Measurements from ENCODE around the gene KLHDC4.
"Not testable (repeated sequence)": the region's sequence is repeated elsewhere in the genome, so short reads cannot be mapped to it uniquely, and the experiment has no call there.

Gene KLHDC4

DNA sequence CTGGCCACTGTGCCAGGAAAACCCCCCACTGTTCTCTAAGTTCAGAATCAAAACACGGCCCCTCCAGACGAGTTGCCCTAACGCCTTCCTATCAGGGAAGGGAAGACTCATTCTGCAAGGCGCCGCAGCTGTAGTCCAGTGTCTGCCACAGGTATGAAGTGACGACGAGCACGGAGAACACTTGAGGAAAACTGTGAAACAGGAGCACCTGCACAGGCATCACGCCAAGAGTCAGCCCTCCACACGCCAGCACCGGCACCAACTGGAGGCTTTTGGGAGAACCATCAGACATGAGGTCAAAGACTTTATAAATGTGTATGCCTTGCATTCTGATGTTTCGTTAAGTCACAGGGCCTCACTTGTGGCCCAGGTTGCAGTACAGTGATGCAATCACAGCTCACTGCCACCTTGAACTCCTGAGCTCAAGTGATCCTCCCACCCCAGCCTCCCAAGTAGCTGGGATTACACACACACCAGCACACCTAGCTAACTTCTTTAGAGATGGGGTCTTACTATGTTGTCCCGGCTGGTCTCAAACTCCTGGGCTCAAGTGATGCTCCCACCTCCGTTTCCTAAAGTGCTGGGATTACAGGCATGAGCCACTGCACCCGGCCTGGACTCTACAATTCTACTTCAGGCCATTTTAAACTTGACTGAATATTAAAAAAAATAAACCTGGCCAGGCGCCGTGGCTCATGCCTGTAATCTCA lies 22.9 kb downstream of the KLHDC4 start:
- DNase-seq (ENCODE audit: low read depth), result no peak

DNA sequence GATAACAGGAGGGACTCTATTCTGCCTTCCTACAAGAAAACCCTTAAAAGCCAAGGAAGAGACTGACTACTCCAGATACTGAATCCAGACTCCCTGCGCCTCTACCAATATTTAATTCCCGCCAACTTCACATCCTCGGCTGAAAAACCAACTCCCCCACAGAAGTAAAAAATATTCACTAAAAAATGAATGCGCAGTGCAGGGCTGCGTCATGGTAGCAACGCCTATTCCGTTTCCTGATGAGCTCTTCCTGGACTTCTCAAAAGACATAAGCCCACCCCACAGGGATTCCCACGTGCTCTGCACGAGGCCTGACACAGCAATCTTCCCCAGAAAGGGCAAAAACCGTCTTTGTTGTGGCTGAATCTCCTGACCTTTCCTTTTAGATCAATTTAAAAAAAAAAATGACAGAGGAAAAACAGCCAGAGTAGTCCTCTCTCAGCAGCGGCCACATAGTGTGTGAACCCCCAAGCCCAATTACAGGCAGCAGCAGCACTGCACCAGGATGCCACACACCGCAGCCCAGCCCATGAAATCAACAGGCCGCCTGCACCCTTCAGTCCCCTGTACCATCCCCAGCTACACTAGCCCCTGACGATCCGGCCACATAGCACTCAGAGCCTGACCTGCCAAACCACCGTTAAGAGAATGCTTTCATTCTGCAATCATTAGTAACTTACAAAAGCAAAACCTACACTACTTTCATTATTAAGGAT lies 23.9 kb downstream of the KLHDC4 start:
- DNase-seq (ENCODE audit: low read depth), result no peak

GRCh38 chr16:87740909-87741424 lies 24.8 kb downstream of the KLHDC4 start:
- DNase-seq (ENCODE audit: low read depth), result no peak

GRCh38 chr16:87740441-87740840 lies 25.3 kb downstream of the KLHDC4 start:
- DNase-seq (ENCODE audit: low read depth), result no peak

DNA sequence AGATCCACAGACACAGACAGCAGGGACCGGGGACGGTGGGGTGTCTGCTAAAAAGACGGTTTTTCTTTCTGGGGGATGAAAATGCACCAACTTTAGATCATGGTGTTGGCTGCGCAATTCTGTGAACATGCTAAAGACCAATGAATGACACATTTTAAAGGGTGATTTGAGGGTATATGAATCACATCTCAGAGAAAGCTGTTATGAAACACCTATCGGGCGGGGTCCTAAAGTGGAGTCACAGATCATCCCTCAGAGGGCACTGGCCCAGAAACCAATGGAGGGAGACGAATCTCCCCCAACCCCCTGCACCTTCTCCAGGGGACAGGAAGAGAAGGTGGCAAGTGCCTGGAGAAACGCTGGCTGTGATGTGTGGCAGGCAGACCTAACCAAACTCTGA lies 26.0 kb downstream of the KLHDC4 start:
- DNase-seq (ENCODE audit: low read depth), result no peak

DNA sequence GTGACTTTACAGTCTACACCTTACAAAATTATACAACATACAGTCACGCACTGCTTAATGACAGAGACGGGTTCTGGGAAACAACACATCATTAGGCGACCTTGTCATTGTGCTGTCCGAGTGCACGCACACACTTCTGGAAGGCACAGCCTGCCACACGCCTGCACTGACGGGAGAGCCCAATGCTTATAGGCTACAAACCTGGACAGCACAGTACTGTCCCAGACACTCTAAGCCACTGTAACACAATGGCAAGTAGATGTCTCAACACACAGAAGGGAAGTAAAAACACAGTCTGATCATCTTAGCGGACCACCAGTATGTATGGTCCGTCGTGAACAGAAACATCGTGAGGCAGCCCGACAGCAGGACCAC lies 29.8 kb downstream of the KLHDC4 start:
- no peak for DNase-seq (ENCODE audit: low read depth)

- no peak for DNase-seq (ENCODE audit: low read depth)
These were observed 30.3 kb downstream of the KLHDC4 start for GRCh38 chr16:87735270-87736007.

- DNase-seq (ENCODE audit: low read depth), result no peak
These were observed 31.1 kb downstream of the KLHDC4 start for GRCh38 chr16:87734644-87735043.

GRCh38 chr16:87733190-87733589 lies 32.6 kb downstream of the KLHDC4 start:
- no peak for DNase-seq (ENCODE audit: low read depth)

DNA sequence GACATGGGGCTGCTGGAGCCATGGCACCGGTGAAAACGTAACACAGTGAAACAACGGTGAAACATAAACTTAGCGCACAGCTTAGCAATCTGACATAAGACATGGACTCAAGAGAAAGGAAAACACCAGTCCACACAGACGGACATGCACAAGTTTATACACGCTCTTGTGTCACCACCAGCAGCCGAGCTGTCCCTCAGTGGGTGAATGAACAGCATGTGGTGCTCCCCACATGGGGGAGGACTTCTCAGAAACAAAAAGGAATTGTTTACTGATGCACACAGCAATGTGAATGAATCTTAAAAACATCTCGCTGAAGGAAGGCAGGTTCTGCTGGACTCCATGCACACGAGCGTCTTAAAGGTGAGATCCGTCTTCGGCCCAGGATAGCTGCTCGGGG lies 34.2 kb downstream of the KLHDC4 start:
- DNase-seq (ENCODE audit: low read depth), result no peak

GRCh38 chr16:87729266-87729954 lies 36.4 kb downstream of the KLHDC4 start:
- no peak for DNase-seq (ENCODE audit: low read depth)

- DNase-seq (ENCODE audit: low read depth), result no peak
These were observed 37.8 kb downstream of the KLHDC4 start for GRCh38 chr16:87728026-87728425.

DNA sequence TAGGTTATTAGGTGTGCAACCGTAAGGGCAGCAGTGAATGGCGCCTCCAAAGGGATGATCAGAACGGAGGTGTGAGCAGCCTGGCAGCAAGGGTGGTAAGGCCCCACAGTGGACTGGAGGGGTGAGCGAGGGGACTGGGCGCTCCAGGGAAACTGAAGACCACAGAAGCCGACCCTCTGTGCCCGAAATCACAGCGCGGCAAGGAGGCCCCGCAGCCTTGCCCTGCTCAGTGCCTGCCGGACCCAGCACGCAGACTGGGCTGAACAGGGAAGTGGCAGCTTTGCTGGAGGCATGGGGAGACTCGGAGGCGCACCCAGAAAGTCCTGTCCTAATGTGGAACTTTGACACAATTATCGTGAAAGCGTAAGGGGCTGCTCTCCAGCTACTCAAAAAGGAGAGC lies 38.4 kb downstream of the KLHDC4 start:
- no peak for DNase-seq (ENCODE audit: low read depth)

GRCh38 chr16:87726577-87726976 lies 39.2 kb downstream of the KLHDC4 start:
- not testable (repeated sequence) for DNase-seq (ENCODE audit: low read depth)

GRCh38 chr16:87725596-87726235 lies 40.1 kb downstream of the KLHDC4 start:
- DNase-seq (ENCODE audit: low read depth), result no peak

DNA sequence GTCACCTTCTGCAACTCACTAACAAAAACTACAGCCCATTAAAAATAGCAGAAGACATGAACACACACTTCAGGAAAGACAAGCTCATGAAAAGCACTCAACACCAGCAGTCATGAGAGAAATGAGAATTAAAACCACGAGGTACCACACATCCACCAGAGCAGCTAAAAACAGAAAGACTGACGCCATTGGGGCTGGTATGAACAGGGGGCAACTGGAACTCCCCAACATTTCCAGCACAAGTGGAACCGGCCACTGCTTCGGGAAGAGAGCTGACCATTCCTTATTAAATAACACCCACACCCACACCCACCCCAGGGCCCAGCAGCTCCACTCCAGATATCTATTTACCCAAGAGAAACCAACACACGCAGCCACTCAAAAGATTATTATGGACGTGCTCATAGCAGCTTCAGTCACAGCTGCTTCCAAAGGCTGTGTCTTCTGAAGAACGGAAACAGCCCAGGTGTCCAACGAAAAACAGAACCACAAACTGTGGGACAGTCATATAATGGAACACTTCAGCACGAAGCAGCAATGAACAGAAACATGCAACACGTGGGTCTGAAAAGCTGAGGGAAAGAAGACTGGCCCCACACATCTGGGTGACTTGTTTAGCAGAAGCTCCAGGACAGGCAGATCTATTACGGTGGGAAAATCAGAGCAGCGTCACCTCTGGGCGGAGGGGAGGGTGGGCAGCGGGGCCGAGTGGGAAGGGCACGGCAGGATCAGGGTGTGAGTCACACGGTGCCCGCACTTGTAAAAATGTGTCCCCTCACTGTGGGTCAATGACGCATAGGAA lies 41.1 kb downstream of the KLHDC4 start:
- no peak for DNase-seq (ENCODE audit: low read depth)

- no peak for DNase-seq (ENCODE audit: low read depth)
These were observed 42.6 kb downstream of the KLHDC4 start for GRCh38 chr16:87723226-87723623.

- DNase-seq (ENCODE audit: low read depth), result no peak
These were observed 43.1 kb downstream of the KLHDC4 start for GRCh38 chr16:87722590-87723225.

DNA sequence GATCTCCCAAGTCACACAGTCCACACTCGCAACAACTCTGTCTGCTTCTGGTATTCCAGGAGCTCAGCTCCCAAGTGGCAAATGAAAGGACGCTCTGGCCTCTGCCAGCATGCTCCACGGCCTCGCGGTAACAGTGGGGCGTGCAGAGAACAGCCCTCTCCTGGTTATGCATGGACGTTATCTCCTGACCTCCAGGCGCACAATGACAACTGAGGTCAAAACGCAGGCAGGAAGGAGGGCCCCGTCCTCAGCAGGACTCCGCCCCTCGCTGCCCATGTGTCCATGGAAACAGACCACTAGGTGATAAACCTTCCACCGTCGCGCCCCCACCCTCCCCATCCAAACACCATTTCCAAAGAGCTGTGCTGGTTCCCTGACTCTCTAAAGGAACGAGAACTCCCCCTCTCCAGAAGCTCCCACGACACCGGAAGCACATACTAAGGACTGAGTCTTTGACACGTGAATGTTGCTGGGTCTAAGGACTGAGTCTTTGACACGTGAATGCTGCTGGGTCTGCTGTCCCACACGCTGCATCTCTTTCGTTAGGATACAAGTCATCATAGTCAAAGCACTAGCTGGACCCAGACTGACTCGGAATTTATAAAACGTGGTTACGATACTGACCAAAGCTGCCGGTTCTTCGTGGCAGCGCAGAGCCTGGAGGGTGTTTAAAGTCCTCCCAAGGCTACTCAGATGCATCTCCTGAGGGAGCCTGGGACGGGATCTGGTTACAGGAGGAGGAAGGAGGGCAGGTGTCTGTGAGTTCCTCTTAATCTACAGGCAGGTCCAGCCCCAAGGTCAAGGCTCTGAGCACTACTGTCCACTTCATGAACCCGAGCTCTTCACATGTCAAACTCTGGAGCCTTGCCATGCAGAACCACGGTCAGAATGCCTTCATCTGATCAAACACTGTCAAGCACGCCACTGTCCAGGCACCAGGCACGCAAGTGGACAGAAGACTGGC lies 43.9 kb downstream of the KLHDC4 start:
- no peak for DNase-seq (ENCODE audit: low read depth)

Data from activated T-cell treated with anti-CD3 and anti-CD28 coated beads for 24 hours (primary cell).